Parathyroid adenoma (tissue), 2 donors: ENCODE measurements around the gene RPS10.

ENCODE experiments used
- H2AFZ ChIP-seq: fragments of 300-600 bp; sonication (generic); one replicate; pipeline ENCODE4 v1.7.0; 2017; ENCODE audit warnings: antibody characterized with exemption, mild to moderate bottlenecking
- H3K27ac ChIP-seq: fragments of 300-600 bp; sonication (generic); one replicate; pipeline ENCODE4 v1.7.0; 2017
- H3K27me3 ChIP-seq: fragments of 300-600 bp; sonication (generic); one replicate; pipeline ENCODE4 v1.7.0; 2017; ENCODE audit warnings: low read length; ENCODE audit not compliant: control insufficient read depth, insufficient read depth
- H3K36me3 ChIP-seq: fragments of 300-600 bp; sonication (generic); one replicate; pipeline ENCODE4 v1.7.0; 2017; ENCODE audit warnings: low read length; ENCODE audit not compliant: control insufficient read depth, insufficient read depth
- H3K4me1 ChIP-seq: fragments of 300-600 bp; sonication (generic); one replicate; pipeline ENCODE4 v1.7.0; 2017; ENCODE audit warnings: control low read depth
- H3K4me2 ChIP-seq: fragments of 300-600 bp; sonication (generic); one replicate; pipeline ENCODE4 v1.7.0; 2017; ENCODE audit warnings: low read length
- H3K4me3 ChIP-seq: fragments of 300-600 bp; sonication (generic); one replicate; pipeline ENCODE4 v1.7.0; 2017; ENCODE audit warnings: low read depth, low read length
- H3K79me2 ChIP-seq: fragments of 300-600 bp; sonication (generic); one replicate; pipeline ENCODE4 v1.7.0; 2017; ENCODE audit warnings: control low read depth
- H3K9ac ChIP-seq: fragments of 300-600 bp; sonication (generic); one replicate; pipeline ENCODE4 v1.7.0; 2017; ENCODE audit warnings: mild to moderate bottlenecking
- H3K9me3 ChIP-seq: fragments of 300-600 bp; sonication (generic); one replicate; pipeline ENCODE4 v1.7.0; 2017; ENCODE audit warnings: low read length; ENCODE audit not compliant: control insufficient read depth
- TF ChIP-seq, protein P1 (sequence below): fragments of 300-600 bp; sonication (generic); IDR thresholded peaks from one replicate; pipeline ENCODE4 v1.7.0; 2017; ENCODE audit warnings: antibody characterized with exemption, mild to moderate bottlenecking
- donor health status: primary hyperparathyroidism.

The RPS10 gene

DNA sequence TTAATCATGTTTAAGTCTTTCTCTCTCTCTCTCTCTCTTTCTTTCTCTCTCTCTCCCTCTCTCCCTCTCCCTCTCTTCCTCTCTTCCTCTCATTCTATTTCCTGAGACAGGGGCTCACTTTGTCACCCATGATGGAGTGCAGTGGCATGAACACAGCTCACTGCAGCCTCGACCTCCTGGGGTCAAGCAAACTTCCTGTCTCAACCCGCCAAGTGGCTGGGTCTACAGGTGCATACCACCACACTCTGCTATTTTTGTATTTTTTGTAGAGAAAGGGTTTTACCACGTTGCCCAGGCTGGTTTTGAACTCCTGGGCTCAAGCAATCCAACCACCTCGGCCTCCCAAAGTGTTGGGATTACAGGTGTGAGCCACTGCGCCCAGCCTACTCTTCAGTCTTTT, 15.7 kb upstream of the RPS10 start:
- Histone ChIP-seq H3K9ac (no peak overlapping the region), H3K4me2 (no peak overlapping the region), H3K27ac (no peak overlapping the region), H3K4me1 (no peaks in the 10 kb centered on the region), H3K27me3 (no peaks in the 10 kb centered on the region), H3K9me3 (no peaks in the 10 kb centered on the region), H3K36me3 (no peaks in the 10 kb centered on the region), H2AFZ (no peak overlapping the region), H3K4me3 (no peak overlapping the region), H3K79me2 (no peaks in the 10 kb centered on the region)
- TF ChIP-seq, protein P1, sequence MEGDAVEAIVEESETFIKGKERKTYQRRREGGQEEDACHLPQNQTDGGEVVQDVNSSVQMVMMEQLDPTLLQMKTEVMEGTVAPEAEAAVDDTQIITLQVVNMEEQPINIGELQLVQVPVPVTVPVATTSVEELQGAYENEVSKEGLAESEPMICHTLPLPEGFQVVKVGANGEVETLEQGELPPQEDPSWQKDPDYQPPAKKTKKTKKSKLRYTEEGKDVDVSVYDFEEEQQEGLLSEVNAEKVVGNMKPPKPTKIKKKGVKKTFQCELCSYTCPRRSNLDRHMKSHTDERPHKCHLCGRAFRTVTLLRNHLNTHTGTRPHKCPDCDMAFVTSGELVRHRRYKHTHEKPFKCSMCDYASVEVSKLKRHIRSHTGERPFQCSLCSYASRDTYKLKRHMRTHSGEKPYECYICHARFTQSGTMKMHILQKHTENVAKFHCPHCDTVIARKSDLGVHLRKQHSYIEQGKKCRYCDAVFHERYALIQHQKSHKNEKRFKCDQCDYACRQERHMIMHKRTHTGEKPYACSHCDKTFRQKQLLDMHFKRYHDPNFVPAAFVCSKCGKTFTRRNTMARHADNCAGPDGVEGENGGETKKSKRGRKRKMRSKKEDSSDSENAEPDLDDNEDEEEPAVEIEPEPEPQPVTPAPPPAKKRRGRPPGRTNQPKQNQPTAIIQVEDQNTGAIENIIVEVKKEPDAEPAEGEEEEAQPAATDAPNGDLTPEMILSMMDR = no peak

GRCh38 chr6:34439442-34439841, 13.6 kb upstream of the RPS10 start:
- TF ChIP-seq, protein P1 = no peak
- Histone ChIP-seq H3K79me2 (no peaks in the 10 kb centered on the region), H3K36me3 (no peaks in the 10 kb centered on the region), H3K4me2 (no peak overlapping the region), H3K4me3 (no peak overlapping the region), H3K4me1 (no peaks in the 10 kb centered on the region), H3K27me3 (no peaks in the 10 kb centered on the region), H3K9me3 (no peaks in the 10 kb centered on the region), H3K27ac (no peak overlapping the region), H2AFZ (no peak overlapping the region), H3K9ac (no peak overlapping the region)

GRCh38 chr6:34438705-34439104, 12.8 kb upstream of the RPS10 start:
- no peaks in the 10 kb centered on the region for H3K79me2 ChIP-seq
- H3K9me3 ChIP-seq = no peaks in the 10 kb centered on the region
- no peak overlapping the region for H3K9ac ChIP-seq
- H2AFZ ChIP-seq = no peak overlapping the region
- TF ChIP-seq, protein P1 = no peak
- H3K27ac ChIP-seq = no peak overlapping the region
- no peak overlapping the region for H3K4me3 ChIP-seq
- no peak overlapping the region for H3K4me2 ChIP-seq
- no peaks in the 10 kb centered on the region for H3K36me3 ChIP-seq
- H3K4me1 ChIP-seq = no peaks in the 10 kb centered on the region
- no peaks in the 10 kb centered on the region for H3K27me3 ChIP-seq

DNA sequence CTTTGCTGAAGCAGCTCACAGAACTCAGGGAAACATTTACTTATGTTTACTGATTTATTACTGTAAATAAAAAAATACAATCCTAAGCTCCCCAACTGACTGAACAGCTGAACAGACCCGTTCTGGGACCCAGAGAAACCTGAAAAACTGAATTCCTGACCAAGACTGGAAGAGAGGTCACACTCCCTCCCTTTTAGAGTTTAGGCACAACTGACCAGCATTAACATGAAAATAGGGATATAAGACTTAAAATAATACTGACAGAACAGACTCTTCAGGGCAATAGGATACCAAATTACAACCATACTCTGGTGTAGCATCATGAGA, 11.7 kb upstream of the RPS10 start:
- Histone ChIP-seq H3K9me3 (no peaks in the 10 kb centered on the region), H3K27ac (no peak overlapping the region), H3K4me3 (no peak overlapping the region), H3K4me1 (no peaks in the 10 kb centered on the region), H3K4me2 (no peak overlapping the region), H3K36me3 (no peaks in the 10 kb centered on the region), H3K27me3 (no peaks in the 10 kb centered on the region), H2AFZ (no peak overlapping the region), H3K9ac (no peak overlapping the region), H3K79me2 (no peaks in the 10 kb centered on the region)
- TF ChIP-seq, protein P1 = no peak

- H3K27ac ChIP-seq = no peak overlapping the region
- no peak overlapping the region for H3K4me3 ChIP-seq
- H3K4me1 ChIP-seq = no peaks in the 10 kb centered on the region
- no peaks in the 10 kb centered on the region for H3K27me3 ChIP-seq
- no peaks in the 10 kb centered on the region for H3K36me3 ChIP-seq
- no peak overlapping the region for H3K4me2 ChIP-seq
- H2AFZ ChIP-seq = no peak overlapping the region
- H3K9ac ChIP-seq = no peak overlapping the region
- no peaks in the 10 kb centered on the region for H3K79me2 ChIP-seq
- TF ChIP-seq, protein P1 = no peak
- no peaks in the 10 kb centered on the region for H3K9me3 ChIP-seq
These were observed 11.2 kb upstream of the RPS10 start for GRCh38 chr6:34436803-34437643.
